GM12875 (cell line): ENCODE measurements around the gene PARD3B.

Source experiments
- H3K4me3 ChIP-seq: one replicate; pipeline ENCODE4 v1.5.1; 2011; ENCODE audit warnings: low read depth, low read length, control low read depth
- TF ChIP-seq, protein P1 (sequence below): IDR thresholded peaks from 2 replicates; pipeline ENCODE4 v1.5.1; 2011; ENCODE audit warnings: low read depth, mild to moderate bottlenecking, control low read depth, inconsistent platforms, low read length, moderate library complexity, borderline replicate concordance; ENCODE audit not compliant: insufficient read depth

PARD3B gene

DNA sequence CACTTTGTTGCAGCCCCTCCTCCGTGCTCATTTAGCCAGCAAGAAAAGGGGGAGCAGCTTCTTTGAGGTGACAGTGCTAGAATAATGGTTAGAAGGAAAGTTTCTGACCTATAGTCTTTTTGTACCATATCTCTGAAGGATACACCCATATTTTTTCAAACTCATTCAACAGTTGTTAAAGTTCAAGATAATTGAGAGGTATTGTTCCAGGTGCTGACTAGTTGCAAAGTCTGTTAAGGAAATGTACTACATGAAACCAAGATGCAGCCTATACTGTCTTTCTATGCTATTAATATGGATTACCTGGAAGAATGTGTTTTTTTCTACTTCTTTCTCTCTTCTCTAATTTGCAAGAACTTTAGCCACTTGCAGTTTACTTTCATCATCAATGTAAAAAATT lies 495.0 kb downstream of the PARD3B start:
- H3K4me3 ChIP-seq = no peak overlapping the region
- TF ChIP-seq, protein P1, sequence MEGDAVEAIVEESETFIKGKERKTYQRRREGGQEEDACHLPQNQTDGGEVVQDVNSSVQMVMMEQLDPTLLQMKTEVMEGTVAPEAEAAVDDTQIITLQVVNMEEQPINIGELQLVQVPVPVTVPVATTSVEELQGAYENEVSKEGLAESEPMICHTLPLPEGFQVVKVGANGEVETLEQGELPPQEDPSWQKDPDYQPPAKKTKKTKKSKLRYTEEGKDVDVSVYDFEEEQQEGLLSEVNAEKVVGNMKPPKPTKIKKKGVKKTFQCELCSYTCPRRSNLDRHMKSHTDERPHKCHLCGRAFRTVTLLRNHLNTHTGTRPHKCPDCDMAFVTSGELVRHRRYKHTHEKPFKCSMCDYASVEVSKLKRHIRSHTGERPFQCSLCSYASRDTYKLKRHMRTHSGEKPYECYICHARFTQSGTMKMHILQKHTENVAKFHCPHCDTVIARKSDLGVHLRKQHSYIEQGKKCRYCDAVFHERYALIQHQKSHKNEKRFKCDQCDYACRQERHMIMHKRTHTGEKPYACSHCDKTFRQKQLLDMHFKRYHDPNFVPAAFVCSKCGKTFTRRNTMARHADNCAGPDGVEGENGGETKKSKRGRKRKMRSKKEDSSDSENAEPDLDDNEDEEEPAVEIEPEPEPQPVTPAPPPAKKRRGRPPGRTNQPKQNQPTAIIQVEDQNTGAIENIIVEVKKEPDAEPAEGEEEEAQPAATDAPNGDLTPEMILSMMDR = no peak

DNA sequence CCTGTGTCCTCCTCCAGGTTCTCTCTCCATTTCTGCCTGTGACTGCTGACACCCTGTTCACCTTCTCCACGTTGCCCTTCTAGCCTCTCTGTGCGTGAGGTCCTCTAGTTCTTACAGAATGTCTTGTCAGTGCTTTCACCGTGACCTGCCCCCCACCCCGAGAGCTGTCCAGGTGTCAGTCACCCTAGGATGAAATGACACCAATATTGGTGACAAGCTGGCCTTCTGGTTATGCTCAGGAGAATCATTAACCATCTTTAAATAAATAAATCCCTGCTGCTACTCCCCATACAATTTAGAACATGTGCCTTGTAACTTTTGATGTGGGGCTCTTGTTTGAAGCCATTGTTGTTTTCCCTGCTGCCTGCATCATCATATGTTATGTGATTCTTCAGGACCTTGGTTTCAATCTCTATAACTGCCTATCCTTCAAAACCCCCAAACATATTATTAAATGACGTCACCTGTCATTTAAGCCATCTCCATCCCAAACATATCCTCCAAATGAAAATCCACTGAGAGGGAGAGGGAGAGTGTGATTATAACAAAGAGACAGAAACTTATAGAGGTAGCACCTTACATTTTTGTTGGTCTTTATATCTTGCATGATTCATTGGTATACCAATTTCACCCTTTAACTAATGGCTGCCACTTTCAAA lies 496.3 kb downstream of the PARD3B start:
- TF ChIP-seq, protein P1 = no peak
- no peak overlapping the region for H3K4me3 ChIP-seq

DNA sequence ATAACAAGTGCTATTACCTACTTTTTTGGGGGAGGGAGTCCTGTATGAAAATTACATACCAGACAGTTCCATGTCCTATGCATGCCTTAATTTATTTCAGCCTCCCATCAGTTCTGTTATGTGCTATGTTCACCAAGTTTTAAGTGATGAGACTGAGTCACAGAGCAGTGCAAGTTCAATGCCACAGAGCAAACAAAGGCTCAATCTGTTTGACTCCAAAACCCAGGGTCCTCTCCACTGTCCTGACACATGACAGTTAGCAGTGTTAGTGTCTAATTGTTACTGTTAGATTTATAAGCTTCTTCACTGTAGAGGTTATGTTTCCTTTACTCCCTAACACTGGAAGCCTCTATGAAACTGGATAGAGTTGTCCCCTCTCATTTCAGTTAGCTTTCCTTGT lies 498.0 kb downstream of the PARD3B start:
- no peak overlapping the region for H3K4me3 ChIP-seq
- TF ChIP-seq, protein P1 = no peak

- TF ChIP-seq, protein P1 = no peak
- H3K4me3 ChIP-seq = no peak overlapping the region
Measured at GRCh38 chr2:205045706-205046105, 500.4 kb downstream of the PARD3B start.

- TF ChIP-seq, protein P1 = no peak
- H3K4me3 ChIP-seq = no peak overlapping the region
Measured at GRCh38 chr2:205047273-205047839, 502.1 kb downstream of the PARD3B start.

DNA sequence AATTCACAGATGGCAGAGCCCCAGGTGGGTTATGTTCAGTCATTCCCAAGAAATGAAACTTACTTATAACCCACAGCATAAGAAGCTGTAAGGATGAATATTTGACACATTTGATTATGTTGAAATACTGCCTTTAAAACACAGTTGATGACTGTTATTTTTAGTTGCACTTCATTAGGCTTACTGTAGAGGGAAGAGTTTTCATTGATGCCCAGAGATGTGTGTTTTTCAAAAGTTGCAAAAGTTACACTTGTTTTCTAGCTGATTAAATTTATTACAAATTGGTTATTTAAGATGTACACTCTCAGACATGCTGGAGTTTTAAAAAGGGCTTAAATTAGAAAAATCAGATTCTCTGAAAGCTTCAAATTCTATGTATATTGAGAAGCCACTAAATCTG lies 506.1 kb downstream of the PARD3B start:
- no peak overlapping the region for H3K4me3 ChIP-seq
- TF ChIP-seq, protein P1 = no peak

- H3K4me3 ChIP-seq = no peak overlapping the region
- TF ChIP-seq, protein P1 = no peak
Measured at GRCh38 chr2:205052781-205053180, 507.5 kb downstream of the PARD3B start.
